H1 (cell line): ENCODE data around the gene CMSS1. TPM values are rescaled to one million over a fixed set of nuclear protein-coding genes. Genes with fewer than 3 reads are reported as not detected.

Source experiments
- BRCA1 ChIP-seq: IDR thresholded peaks from 2 replicates; pipeline ENCODE4 v1.6.1; 2012; ENCODE audit warnings: low read depth, low read length, improper control_type of control experiment
- CBX8 ChIP-seq: fragments of 300-800, 300-1000 bp; sonication (generic); IDR thresholded peaks from 2 replicates; pipeline ENCODE4 v1.7.1; 2016; ENCODE audit warnings: low read depth, low read length, borderline replicate concordance
- CHD7 ChIP-seq: fragments of 300-600 bp; sonication (generic); IDR thresholded peaks from 2 replicates; pipeline ENCODE4 v1.7.1; 2012; ENCODE audit warnings: low read length, moderate library complexity, mild to moderate bottlenecking, inconsistent platforms; ENCODE audit not compliant: insufficient replicate concordance
- EZH2 ChIP-seq: fragments of 200-600 bp; sonication (generic); IDR thresholded peaks from 2 replicates; pipeline ENCODE4 v1.7.1; 2012; ENCODE audit warnings: low read depth, mild to moderate bottlenecking, moderate library complexity, low read length, inconsistent platforms; ENCODE audit not compliant: severe bottlenecking
- GABPA ChIP-seq: IDR thresholded peaks from 2 replicates; pipeline ENCODE4 v1.6.1; 2011; ENCODE audit warnings: mild to moderate bottlenecking, low read length, moderate library complexity, borderline replicate concordance; ENCODE audit not compliant: insufficient read depth
- HDAC2 ChIP-seq, 2 experiments: fragments of 300-600 bp in 1 of 2; sonication (generic) in 1 of 2; IDR thresholded peaks; 2 replicates each; pipeline ENCODE4 v1.6.1; 2011 to 2012; ENCODE audit warnings: low read depth in 2 of 2, low read length in 2 of 2, mild to moderate bottlenecking in 2 of 2, moderate library complexity in 2 of 2, borderline replicate concordance in 1 of 2, inconsistent platforms in 1 of 2
- NANOG ChIP-seq: IDR thresholded peaks from 2 replicates; pipeline ENCODE4 v1.6.1; 2011; ENCODE audit warnings: low read length, low read depth, mild to moderate bottlenecking, inconsistent platforms; ENCODE audit not compliant: insufficient read depth, poor library complexity, severe bottlenecking
- SIN3A ChIP-seq, 2 experiments: IDR thresholded peaks in 1 of 2; conservative IDR thresholded peaks in 1 of 2; 2 replicates each; pipeline ENCODE4 v1.6.1; 2011 to 2012; ENCODE audit warnings: low read length in 2 of 2, improper control_type of control experiment in 1 of 2, low read depth in 1 of 2, mild to moderate bottlenecking in 1 of 2
- SP2 ChIP-seq: IDR thresholded peaks from 2 replicates; pipeline ENCODE4 v1.6.1; 2012; ENCODE audit warnings: mild to moderate bottlenecking, low read length, inconsistent platforms
- polyA plus RNA-seq, 7 experiments: library from polyadenylated mRNA; depleted of rRNA in 3 of 7; stranded (reverse) in 5 of 7; unstranded in 2 of 7; fragments of >200 nt in 5 of 7; fragments of 200-250 nt in 2 of 7; gene quantifications; 1 replicate in 5 of 7; 2 replicates in 1 of 7; 4 replicates in 1 of 7; pipeline versions ENCODE4 v1.2.1 to v1.2.3, GENCODE V29; 2011 to 2013; ENCODE audit warnings: missing spikeins in 2 of 7, mixed read lengths in 2 of 7
- total RNA-seq: library from RNA; stranded (reverse); fragmentation: NEBNext Ultra II Directional; extraction: Animal tissue kit (Norgen Biotek cat#: 25700); gene quantifications from 2 replicates; pipeline ENCODE4 v1.2.1, GENCODE V29; 2021

Gene CMSS1
- total and polyA plus RNA-seq, 2 of the 8 experiments (the other 6 are each of a cell fraction or from before 2014, with no cell fraction given) = 15.2 to 75.1 TPM

GRCh38 chr3:99882436-99883137, 64.9 kb downstream of the CMSS1 start (continued):
- no peak for TF ChIP-seq CHD7
- TF ChIP-seq EZH2 = no peak
- no peak for TF ChIP-seq SP2
- TF ChIP-seq BRCA1 = no peak
- TF ChIP-seq NANOG = no peak
- TF ChIP-seq GABPA = no peak
- TF ChIP-seq HDAC2 (IDR thresholded peaks at IDR 0.05; ENCODE audit: borderline replicate concordance in 1 of 2, low read depth in 2 of 2, low read length in 2 of 2) = no peak
- TF ChIP-seq CBX8 = no peak
- no peak for TF ChIP-seq SIN3A (conservative IDR thresholded peaks at IDR 0.05 in 1 of 2, IDR thresholded peaks at IDR 0.05 in 1 of 2; ENCODE audit: low read depth in 1 of 2, low read length in 2 of 2)
